ENCODE measurements around the gene DPY19L1.
"Not testable (repeated sequence)": the region's sequence is repeated elsewhere in the genome, so short reads cannot be mapped to it uniquely, and the experiment has no call there.

Gene DPY19L1

GRCh38 chr7:34883855-34884254 lies 153.4 kb downstream of the DPY19L1 start:
- POLR2A ChIA-PET; H3K27me3 ChIP-seq (replicated peaks in 2 of 5; ENCODE audit: control insufficient read depth in 4 of 5, insufficient read depth in 5 of 5, low read length in 4 of 5); H3K36me3 ChIP-seq (ENCODE audit: control insufficient read depth in 4 of 4, insufficient read depth in 4 of 4, low read length in 3 of 4); H3K4me1 ChIP-seq (ENCODE audit: control extremely low read depth in 1 of 4, control insufficient read depth in 4 of 4, insufficient read depth in 4 of 4, low read length in 3 of 4); H3K9me3 ChIP-seq (ENCODE audit: control extremely low read depth in 1 of 5, control insufficient read depth in 4 of 5, insufficient read depth in 2 of 5, low read depth in 1 of 5, low read length in 4 of 5); DNase-seq; H3K4me3 ChIP-seq (ENCODE audit: control insufficient read depth in 1 of 7, extremely low read depth in 1 of 7, insufficient read depth in 4 of 7, low read depth in 2 of 7, low read length in 6 of 7); H3K27ac ChIP-seq (ENCODE audit: insufficient read depth in 1 of 2, low read depth in 1 of 2, low read length in 2 of 2, poor library complexity in 1 of 2, severe bottlenecking in 2 of 2); CTCF ChIA-PET: not testable (repeated sequence)
- WGBS (ENCODE audit: insufficient coverage) = 100% methylated on average over 1 of the region's 1 CpG

DNA sequence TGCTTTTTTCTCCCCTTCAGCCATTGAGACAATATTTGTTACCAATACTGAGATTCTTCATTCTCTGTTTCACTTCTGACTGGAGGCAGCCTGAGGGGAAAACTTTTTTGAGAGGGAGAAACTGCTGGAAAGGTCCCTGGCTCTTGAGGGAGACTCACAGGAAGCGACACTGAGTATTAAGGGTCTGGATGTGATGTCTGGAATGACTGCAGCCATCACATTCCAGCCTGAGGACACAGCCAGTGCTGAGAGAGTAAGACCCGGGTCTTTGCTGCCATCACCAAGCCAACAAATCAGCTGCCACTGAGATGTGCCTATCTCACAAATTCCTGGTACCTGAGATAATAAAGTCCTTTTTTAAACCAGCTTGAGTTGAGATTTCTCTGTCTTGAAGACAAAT lies 157.4 kb downstream of the DPY19L1 start:
- H3K4me1 ChIP-seq (ENCODE audit: control extremely low read depth in 1 of 4, control insufficient read depth in 4 of 4, insufficient read depth in 4 of 4, low read length in 3 of 4) = no peaks in the 10 kb centered on the region
- CTCF ChIA-PET = no interaction called here
- H3K4me3 ChIP-seq (ENCODE audit: control insufficient read depth in 1 of 7, extremely low read depth in 1 of 7, insufficient read depth in 4 of 7, low read depth in 2 of 7, low read length in 6 of 7) = no peak overlapping the region
- H3K9me3 ChIP-seq (ENCODE audit: control extremely low read depth in 1 of 5, control insufficient read depth in 4 of 5, insufficient read depth in 2 of 5, low read depth in 1 of 5, low read length in 4 of 5) = peaks cover 0 to 9% (median 3%) of the 10 kb centered on the region in 5 experiments
- no peak overlapping the region for H3K27ac ChIP-seq (ENCODE audit: insufficient read depth in 1 of 2, low read depth in 1 of 2, low read length in 2 of 2, poor library complexity in 1 of 2, severe bottlenecking in 2 of 2)
- DNase-seq = no peak
- no peaks in the 10 kb centered on the region for H3K36me3 ChIP-seq (ENCODE audit: control insufficient read depth in 4 of 4, insufficient read depth in 4 of 4, low read length in 3 of 4)
- H3K27me3 ChIP-seq (replicated peaks in 2 of 5; ENCODE audit: control insufficient read depth in 4 of 5, insufficient read depth in 5 of 5, low read length in 4 of 5) = no peaks in the 10 kb centered on the region
- POLR2A ChIA-PET = no interaction called here
- WGBS (ENCODE audit: insufficient coverage) = 93% methylated on average over 2 of the region's 2 CpGs

GRCh38 chr7:34878944-34879735 lies 158.1 kb downstream of the DPY19L1 start:
- H3K36me3 ChIP-seq (ENCODE audit: control insufficient read depth in 4 of 4, insufficient read depth in 4 of 4, low read length in 3 of 4); H3K27me3 ChIP-seq (replicated peaks in 2 of 5; ENCODE audit: control insufficient read depth in 4 of 5, insufficient read depth in 5 of 5, low read length in 4 of 5); CTCF ChIA-PET; H3K4me1 ChIP-seq (ENCODE audit: control extremely low read depth in 1 of 4, control insufficient read depth in 4 of 4, insufficient read depth in 4 of 4, low read length in 3 of 4); H3K27ac ChIP-seq (ENCODE audit: insufficient read depth in 1 of 2, low read depth in 1 of 2, low read length in 2 of 2, poor library complexity in 1 of 2, severe bottlenecking in 2 of 2); H3K4me3 ChIP-seq (ENCODE audit: control insufficient read depth in 1 of 7, extremely low read depth in 1 of 7, insufficient read depth in 4 of 7, low read depth in 2 of 7, low read length in 6 of 7); DNase-seq; POLR2A ChIA-PET; H3K9me3 ChIP-seq (ENCODE audit: control extremely low read depth in 1 of 5, control insufficient read depth in 4 of 5, insufficient read depth in 2 of 5, low read depth in 1 of 5, low read length in 4 of 5): not testable (repeated sequence)
- WGBS (ENCODE audit: insufficient coverage) = 70% methylated on average over 4 of the region's 8 CpGs

All from common myeloid progenitor, CD34-positive (primary cell).